GM18526 (cell line): ENCODE results near the gene PNN.

Source experiments
- POLR2A ChIP-seq: IDR thresholded peaks from 3 replicates; pipeline ENCODE4 v1.6.1; 2011; ENCODE audit not compliant: insufficient read length; ENCODE audit errors: extremely low read depth

Gene PNN

DNA sequence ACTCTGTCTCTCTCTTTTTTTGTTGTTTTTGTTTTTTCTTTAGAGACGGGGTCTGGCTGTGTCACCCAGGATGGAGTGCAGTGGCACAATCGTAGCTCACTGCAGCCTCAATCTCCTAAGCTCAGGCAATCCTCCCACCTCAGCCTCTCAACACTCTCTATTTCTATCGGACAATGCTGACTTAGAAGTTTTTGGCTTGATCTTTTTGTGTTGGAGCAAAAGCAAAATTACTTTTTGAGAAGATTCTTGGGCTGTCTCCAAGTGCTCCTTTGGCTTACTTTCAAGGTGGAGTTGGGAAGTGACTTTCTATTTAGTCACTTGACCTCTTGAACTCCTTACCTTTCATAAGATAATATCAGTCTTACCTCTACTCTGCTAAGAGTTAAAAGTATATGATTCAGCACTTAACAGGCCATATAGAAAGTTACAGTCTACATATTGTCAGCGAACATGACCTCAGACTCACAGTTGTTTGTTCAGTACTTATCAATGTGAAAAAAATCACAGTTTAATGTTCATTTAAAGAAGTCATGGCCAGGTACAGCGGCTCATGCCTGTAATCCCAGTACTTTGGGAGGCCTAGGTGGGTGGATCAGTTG lies 43.2 kb downstream of the PNN start:
- no peak for TF ChIP-seq POLR2A

DNA sequence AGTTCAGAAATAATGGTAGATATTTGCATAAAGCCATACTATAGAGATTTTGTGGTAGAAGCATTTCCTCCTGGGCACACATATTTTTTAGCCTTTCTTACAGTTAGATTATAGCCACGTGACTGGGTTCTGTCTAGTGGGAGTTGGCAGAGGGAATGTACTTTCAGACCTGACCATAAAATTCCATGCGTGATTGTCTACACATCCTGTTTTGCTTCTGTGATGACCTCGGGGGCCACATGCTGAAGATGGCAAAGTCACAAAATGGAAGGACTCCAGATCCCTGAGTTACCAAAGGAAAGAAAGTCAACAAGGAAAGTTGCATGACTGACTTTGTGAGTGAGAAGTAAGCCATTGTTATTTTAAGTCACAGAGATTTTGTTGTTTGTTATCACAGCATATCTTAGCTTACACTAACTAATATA lies 44.0 kb downstream of the PNN start:
- no peak for TF ChIP-seq POLR2A

DNA sequence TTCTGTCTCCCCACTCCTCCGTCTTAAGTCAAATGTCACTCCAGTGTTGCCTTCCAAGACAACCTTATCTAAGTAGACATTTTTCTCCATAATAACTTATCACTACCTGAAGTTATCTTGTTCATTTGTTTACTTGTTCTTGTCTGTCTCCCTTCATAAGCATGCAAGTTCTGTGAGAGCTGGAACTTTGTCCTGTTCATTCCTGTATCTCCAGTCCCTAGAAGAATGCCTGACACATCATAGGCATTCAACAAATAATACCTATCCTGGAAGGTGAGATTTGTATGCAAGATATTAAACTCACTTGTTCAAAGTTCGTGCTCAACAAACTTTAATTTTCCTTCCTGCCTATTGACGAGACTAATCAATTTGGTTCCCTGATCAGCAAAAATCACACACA lies 53.0 kb downstream of the PNN start:
- TF ChIP-seq POLR2A: no peak

DNA sequence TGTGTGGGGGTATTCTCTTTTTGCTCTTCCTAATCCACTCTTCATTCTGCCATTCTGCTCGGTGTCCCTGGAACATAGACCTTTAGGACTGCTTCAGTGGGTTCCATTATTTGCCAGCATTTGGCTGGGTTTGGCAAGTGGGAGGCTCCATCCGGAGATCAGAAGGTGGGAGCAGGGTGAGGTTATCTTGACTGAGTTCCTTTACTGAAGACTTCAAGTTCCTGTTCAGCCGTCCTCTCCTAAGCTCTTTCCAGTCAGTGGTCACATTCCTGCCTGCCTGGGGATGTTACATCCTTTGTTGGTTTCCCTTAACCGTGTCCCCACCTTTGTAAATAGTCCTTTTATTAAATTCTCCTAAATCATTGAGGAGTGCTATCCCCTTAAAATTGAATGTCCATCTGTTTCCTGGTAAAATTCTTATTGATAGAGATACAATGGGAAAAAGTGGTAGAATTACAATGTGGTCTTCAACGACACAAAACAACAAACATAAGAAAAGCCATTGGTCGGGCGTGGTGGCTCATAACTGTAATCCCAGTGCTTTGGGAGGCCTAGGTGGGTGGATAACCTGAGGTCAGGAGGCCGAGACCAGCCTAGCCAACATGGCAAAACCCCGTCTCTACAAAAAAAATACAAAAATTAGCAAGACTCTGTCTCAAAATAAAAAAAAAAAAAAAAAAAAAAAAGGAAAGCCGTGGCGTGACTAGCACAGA lies 53.6 kb downstream of the PNN start:
- no peak for TF ChIP-seq POLR2A

DNA sequence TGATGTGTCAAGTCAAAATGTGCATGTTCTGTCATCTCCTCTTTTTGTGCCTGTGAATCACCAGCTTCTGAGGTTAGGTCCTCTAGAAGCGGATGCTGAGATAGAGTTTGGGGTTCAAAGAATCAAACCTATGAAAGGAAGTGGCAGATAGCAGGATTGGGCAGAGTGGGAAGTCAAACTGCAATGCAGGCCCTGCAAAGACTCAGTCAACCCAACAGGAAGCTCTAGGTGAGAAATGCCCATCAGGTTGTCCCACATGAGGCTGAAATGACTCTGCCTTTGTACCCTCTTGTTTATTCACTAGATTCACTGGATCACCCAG lies 54.1 kb downstream of the PNN start:
- TF ChIP-seq POLR2A: no peak

DNA sequence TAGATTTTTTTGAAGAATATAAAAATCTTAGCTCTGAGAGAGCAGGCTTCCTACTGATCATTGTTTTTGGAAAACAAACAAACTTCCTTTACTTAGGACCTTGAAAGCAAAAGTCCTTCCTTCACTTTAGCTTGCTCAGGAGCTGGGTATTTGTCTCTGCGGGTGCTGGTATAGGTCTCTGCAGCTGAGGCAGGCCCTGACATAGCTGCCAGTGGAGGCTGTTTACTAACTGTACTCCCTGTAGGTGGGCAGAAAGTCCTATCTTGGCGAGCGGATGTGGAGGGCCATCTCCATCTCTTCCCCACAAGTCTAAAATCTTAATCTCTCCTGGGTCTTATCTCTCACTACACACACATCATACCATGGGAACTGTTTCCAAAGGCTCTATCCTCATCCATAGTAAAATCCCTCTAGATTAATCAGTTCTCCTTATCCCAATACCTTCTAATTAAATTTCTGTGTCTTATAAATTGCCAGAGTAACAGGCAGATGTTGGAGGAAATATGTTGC lies 54.6 kb downstream of the PNN start:
- TF ChIP-seq POLR2A: no peak

DNA sequence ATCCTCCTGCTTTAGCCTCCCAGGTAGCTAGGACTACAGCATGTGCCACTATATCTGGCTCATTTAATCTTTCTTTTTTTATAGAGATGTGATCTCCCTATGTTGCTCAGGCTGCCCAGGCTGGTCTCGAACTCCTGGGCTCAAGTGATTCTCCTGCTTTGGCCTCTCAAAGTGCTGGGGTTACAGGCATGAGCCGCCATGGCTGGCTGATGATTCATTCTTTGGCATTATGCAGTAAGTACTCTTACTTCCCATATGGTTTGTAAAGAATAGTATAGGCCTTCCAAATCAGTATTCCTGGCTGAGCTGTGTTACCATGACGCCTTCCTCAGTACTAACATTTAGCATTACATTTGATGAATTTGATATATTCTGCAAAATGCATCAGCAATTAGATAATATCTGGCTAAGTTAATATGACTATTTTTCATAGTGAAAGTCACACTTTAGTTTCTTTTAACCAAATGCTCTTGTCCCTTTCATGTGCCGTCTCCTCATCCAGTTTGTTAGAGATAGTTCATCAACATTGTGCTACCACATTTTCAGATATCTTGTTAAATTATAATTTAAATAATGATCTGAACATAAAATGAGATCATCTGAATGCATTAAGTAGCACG lies 55.5 kb downstream of the PNN start:
- no peak for TF ChIP-seq POLR2A
